ENCODE measurements around the gene SLC22A12.

DNA sequence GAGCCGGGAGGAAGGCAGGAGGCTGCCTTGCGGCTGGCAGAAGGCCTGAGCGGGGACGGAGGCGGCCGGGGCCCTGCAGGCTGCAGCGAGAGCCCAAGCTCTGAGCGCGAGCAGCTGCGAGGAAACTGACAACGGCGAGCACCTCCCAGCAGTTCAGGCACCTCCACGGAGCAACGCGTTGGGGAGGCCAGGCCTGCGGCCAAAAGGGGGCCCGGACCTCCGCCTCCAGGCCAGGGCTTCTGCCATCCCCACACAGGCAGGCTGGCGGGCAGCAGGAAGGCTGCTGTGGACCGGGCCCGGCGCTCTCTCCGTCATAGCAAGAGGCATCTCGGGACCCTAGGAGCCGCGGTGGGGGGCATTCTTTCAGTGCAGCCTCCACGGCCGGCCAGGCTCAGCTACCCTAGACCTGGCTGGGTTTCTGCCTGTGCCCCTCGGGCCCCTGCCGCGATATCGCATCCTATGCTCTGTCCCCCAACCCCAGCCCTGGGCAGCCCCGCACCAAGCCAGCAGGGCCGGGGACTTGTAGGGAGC, 22.9 kb upstream of the SLC22A12 start:
- TF ChIP-seq, protein P1, sequence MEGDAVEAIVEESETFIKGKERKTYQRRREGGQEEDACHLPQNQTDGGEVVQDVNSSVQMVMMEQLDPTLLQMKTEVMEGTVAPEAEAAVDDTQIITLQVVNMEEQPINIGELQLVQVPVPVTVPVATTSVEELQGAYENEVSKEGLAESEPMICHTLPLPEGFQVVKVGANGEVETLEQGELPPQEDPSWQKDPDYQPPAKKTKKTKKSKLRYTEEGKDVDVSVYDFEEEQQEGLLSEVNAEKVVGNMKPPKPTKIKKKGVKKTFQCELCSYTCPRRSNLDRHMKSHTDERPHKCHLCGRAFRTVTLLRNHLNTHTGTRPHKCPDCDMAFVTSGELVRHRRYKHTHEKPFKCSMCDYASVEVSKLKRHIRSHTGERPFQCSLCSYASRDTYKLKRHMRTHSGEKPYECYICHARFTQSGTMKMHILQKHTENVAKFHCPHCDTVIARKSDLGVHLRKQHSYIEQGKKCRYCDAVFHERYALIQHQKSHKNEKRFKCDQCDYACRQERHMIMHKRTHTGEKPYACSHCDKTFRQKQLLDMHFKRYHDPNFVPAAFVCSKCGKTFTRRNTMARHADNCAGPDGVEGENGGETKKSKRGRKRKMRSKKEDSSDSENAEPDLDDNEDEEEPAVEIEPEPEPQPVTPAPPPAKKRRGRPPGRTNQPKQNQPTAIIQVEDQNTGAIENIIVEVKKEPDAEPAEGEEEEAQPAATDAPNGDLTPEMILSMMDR (IDR thresholded peaks at IDR 0.05; ENCODE audit: low read length), result no peak
- TF ChIP-seq EZH2phosphoT487 (IDR thresholded peaks at IDR 0.05; ENCODE audit: low read length), result no peak

Measured in MM.1S (cell line).